ENCODE measurements around the gene HPSE.
A peak's percentile ranks its signal among the peaks of the same experiment; 100 is the strongest.
"Not testable (repeated sequence)": the region's sequence is repeated elsewhere in the genome, so short reads cannot be mapped to it uniquely, and the experiment has no call there.

HPSE gene

DNA sequence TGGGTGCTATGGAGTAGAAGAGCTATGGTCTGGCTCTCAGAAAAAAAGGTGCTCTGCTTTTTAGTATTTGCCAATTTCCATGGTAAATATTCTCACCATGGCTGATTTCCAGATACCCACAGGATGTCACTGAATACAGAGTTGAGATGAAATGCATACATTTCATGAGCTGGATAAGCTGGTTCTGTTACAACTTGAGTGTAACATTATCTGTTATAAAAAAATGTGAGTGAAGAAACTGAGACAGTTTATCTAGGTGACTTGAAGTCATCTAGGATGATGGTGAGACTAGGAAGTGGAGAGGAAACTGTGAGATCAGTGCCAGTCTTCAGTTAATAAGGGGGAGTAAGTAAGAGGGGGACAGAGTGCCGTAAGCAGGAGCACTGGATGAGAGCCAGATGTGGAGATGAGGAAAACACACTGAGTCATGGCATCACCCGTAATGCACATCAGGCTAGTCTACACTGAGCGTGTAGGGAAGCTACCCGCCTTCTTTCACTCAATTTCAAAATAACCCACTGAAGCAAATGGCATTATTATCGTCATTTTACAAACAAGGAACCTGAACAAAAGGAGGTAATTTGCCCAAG, 5.0 kb downstream of the HPSE start:
- no peak for DNase-seq

DNA sequence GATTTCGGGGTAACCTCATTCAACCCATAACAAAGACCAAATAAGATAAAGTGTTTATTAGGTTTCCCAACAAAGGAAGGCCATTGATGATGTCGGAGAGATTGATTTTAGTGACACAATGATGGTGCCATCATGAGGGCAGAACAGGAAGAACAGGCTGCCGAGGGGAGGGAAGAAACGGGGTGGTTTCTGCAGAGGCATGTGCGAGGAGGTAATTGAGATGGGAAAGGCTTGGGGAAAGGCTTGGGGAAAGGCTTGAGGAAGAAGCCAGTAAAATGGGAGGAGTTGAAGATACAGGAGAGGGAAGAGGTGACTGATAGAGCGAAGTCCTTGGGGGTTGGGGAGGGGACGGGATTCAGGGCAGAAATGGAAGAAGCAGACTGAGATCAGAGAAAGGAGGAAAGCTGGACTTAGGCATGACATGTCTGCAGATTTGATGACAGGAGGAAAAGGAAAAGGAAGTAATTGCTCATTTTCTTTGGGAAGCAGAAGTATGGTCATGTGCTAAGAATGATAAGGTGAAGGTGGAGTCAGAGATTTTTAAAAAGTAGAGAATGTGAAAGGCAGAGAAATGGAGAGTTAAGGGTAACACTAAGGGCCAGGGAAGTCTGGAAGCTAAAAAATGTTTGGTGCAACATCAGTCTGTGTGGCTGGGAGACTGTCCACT, 6.0 kb downstream of the HPSE start:
- no peak for DNase-seq

DNA sequence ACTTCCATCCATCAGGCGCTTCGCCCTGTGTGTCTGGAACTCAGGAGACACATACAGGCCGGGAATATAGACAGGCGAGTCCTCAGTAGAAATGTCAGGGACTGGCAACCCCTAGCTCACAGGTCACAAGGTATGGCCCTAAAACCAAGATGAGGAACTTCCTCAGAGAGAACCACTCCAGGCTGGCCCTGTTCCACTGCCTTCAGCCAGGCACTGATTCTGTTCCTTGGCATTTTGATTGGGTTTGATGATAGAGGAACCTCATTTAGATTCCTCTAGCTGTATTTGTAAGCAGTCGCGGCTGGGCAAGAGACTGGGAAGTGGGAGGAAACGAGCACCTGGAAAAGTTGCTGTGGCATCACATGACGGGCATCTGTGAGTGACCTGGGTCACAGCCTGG, 8.1 kb downstream of the HPSE start:
- no peak for DNase-seq

DNA sequence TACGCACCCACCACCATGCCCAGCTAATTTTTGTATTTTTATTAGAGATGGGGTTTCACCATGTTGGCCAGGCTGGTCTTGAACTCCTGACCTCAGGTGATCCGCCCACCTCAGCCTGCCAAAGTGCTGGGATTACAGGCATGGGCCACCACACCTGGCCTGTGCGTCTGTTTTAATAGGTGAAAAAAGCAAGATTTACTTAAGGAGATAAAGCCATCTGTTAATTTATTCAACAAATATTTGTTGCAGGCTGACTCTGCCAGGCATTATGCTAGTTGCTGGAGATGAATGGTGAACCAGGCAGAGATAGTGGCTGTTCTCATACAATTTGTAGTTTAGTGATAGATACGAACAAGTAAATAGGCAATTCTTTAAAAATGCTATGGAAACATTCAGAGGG, 9.3 kb downstream of the HPSE start:
- not testable (repeated sequence) for DNase-seq

DNA sequence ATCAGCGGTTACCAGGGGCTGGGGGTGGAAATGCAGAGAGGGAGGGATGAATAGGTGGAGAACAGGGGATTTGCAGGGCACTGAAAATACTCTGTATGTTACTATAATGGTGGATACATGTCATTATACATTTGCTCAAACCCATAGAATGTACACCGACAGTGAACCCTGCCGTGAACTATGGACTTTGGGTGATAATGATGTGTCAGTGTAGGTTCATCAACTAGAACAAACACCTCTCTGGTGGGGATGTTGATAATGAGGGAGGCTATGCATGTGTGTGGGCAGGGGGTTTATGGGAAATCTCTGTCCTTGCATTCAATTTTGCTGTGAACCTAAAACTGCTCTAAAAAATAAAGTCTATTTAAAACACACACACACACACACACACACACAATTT, 11.5 kb downstream of the HPSE start:
- DNase-seq, result no peak

DNA sequence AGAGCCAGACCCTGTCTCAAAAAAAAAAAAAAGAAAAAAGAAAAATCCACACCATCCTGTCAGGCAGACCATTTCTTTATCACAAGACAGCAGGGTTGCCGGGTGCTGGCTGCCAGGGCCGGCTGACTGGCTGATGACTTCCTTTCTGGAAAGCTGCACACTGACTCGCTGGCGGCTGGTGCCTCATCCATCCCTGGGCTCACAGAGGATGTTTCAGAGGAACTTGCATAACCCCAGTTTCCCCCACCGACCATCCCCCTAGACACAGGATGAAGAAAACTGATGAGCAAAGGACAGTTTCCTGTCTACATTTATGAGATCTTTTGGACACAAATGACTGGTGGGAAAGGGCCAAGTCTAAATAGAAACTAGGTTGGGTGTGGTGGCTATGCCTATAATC, 14.1 kb downstream of the HPSE start:
- DNase-seq, result no peak

DNA sequence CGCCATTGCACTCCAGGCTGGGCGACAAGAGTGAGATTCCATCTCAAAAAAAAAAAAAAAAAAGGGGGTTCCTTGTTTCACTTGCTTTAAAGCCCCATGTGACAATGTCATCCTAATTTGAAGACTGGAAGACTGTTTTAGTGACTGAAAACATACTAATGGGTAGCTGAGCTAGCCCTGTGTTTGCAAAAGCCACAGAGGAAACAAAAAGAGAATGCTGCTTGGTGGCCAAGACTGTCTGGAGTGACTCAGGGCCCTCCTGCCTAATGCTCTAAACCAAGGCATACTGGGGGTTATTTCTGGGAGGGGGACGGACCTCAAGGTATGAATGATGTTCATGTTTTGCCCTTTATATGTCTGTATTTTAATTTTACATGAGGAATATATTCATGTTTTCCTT, 16.0 kb downstream of the HPSE start:
- DNase-seq, result no peak

DNA sequence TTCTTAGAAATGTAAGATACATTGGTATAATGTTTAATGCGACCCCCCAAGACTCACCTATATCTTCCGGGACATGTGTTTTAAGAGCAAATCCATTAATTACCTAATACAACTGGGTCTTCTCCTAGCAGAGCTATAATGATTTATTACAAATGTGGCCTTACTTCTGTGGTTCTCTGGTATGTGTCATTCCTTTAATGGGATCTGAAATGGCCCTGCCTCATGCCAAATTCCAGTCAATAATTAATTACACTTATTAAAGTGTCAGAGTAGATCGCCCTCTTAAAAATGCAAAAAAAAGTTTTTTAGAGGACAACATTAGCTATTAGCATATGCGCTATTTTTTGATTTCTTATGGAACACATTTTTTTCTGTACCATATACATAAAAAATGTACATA, 17.0 kb downstream of the HPSE start:
- no peak for DNase-seq

DNA sequence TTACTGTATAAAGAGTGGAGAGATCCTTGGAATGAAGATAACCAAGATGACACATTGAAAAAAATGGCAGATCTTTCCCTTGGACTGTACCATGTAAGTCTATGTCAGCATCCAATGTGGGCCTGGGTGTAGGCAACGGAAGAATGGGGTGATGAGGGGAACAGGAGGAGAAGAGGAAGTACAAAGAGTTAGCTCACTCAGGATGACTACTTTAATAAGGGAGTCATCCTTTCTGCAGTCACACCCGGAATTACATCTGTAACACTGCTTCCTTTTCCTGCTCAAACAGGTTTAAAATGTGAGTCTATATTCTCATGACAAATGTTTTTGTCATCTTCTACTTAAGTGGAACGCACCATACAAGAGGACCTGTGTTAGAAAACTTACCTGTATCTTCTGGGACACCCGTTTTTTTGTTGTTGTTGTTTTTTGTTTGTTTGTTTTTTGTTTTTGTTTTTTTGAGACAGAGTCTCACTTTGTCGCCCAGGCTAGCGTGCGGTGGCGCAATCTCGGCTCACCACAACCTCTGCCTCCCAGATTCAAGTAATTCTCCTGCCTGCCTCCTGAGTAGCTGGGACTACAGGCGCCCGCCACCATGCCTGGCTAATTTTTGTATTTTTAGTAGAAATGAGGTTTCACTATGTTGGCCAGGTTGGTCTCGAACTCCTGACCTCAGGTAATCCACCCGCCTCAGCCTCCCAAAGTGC, 18.0 kb downstream of the HPSE start:
- no peak for DNase-seq

DNA sequence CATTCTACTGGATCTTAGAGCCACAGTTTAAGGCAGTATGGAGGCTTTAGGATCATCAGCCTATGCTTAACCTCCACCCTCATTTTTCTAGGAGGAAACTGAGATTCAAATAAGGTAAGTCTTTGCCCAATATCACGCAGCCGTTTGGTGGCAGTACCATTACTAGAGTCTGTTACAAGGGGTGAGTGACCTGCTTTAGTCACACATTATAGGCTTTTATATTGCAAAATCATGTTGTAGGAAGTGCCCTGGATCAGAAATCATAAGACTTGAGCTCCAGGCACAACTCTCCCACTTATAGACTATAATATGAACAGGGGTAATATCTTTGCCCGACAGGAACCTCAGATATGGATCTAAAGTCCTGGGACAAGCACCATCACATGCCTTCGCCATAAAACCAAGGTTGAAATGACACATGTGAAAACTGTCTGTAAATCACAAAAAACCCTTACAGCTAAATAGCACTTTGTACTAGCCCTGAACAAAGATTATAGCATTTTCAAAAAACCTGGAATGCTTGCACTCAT, 19.2 kb downstream of the HPSE start:
- DNase-seq, result no peak

DNA sequence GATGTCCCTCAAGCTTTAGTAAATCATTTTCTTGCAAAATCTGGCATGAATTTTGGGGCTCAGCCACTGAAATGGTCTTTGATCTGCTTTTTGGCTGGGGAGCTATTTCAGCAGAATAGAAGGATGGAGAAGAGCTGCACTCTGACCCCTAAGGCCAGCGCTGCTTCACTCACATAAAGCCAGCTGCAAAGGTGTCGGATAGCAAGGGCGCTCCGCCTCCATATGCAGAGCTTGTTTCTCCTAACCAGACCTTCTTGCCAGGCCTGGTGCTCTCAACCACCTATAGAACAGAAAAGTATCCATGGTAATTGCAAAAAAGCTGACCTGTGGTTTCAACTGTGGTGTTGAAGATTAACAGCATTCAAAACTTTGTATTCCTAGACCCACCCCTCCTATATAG, 26.0 kb downstream of the HPSE start:
- DNase-seq, result no peak

DNA sequence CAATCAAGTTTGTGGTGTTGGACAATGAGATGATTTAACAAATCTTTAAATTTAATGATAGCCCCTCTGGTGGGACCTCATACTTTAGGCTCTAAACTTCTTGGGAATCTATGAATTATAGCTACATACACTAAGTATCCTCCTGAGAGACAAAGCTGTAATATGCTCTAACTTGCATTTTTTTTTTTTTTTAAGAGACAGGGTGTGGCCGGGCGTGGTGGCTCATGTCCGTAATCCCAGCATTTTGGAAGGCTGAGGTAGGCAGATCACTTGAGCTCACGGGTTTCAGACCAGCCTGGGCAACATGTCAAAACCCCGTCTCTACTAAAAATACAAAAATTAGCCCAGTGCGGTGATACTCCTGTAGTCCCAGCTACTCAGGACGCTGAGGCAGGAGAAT, 26.7 kb downstream of the HPSE start:
- DNase-seq, result no peak

DNA sequence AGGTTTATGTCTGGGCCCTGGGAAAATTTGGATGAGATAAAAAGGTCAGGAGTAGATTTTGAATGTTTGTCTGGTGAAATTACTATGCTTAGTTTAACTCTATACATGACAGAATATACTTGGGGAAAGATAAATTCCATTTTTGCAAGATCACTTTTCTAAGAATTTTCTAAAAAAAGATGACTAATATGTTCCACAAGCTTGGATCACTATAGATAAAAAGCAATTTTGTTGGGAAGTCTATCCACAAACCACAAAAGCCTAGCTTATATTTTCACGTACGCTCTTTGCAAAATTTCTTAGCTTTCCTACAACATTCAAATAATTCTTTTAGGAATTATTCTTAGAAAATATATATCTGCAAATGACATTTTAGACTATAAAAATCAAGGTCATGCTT, 29.5 kb downstream of the HPSE start:
- no peak for DNase-seq

DNA sequence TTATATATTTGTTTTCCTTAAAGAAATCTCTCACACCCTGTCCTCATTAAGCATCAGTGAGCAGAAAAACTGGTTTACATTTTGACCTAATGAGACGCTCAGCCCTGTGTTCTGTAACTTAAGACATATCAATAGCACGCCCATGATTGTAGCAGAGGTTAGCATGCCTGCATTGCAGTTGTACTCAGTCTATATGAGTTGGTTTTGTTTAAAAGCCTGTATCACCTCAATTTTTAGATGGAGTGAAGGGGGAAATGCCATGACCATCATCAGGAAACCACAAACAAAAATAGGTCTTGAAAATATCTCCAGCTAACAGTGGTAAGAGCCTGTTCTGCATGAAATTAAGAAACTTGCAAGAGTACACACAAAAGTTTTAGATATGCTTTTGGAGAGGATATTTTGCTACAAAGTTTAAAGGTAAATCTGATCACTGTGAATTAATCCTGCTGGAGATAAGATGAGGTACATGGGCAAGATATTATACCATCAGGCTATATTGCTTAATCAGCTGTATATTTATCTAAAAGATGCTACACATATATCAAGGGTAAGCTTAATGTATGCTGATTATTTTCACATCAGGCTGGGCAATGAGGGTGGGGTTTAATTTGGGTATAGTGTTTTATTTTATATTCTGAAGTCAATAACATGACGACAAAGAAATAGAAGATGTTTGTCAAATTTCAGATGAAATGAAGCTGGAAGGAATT, 36.9 kb downstream of the HPSE start:
- DNase-seq, result no peak

DNA sequence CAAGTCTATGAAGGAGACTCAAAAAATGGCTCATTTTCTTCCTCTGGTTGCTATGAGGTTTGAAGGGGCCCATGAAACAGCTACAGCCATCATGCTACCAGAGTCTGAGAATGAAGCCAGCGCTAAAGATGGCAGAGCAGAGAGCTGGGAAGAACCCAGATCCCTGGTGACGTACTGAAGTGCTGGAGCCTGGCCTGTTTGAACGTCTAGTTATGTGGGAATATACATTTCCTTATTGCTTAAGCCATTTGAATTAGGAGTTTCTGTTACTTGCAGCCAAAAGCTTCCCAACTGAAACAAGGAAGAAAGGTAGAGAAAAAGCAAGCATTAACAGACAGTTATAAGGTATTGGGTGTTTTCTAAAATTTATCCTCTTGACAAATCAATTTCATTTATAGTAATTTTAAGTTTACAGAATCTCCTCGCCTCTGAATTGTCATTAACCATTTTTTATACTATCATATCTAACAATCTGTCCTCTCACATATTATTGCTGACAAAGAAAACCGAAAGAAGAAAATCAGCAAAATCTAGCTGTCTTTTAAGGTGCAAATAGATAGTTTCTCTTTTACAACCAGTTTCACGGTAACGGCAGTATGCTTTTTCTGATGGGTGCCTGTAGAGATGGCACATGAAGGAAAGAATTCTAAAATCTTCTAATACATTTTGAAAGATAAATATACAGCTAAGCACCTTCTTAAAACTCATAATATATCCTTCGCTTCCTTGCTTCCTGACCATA, 41.2 kb downstream of the HPSE start:
- no peak for DNase-seq

DNA sequence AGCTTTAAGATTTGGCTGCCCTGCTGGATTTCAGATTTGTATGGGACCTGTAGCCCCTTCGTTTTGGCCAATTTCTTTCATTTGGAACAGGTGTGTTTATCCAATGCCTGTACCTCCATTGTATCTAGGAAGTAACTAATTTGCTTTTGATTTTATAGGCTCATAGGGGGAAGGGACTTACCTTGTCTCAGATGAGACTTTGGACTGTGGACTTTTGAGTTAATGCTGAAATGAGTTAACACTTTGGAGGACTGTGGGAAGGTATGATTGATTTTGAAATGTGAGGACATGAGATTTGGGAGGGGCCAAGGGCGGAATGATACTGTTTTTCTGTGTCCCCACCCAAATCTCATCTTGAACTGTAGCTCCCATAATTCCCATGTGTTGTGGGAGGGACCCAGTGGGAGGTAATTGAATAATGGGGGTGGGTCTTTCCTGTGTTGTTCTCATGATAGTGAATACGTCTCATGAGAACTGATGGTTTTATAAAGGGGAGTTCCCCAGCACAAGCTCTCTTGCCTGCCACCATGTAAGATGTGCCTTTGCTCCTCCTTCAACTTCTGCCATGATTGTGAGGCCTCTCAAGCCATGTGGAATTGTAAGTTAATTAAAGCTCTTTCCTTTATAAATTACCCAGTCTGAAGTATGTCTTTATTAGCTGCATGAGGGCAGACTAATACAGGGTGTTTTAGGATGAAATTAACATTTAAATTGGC, 44.4 kb downstream of the HPSE start:
- DNase-seq, result not testable (repeated sequence)

DNA sequence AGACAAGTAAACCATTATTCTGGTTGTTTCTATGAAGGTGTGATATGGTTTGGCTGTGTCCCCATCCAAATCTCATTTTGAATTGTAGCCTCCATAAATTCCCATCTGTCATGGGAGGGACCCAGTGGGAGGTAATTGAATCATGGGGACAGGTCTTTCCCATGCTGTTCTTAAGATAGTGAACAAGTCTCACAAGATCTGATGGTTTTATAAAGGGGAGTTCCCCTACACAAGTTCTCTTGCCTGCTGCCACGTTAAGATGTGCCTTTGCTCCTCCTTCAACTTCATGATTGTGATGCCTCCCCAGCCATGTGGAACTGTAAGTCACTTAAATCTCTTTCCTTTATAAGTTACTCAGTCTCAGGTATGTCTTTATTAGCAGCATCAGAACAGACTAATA, 46.3 kb downstream of the HPSE start:
- DNase-seq, result not testable (repeated sequence)

DNA sequence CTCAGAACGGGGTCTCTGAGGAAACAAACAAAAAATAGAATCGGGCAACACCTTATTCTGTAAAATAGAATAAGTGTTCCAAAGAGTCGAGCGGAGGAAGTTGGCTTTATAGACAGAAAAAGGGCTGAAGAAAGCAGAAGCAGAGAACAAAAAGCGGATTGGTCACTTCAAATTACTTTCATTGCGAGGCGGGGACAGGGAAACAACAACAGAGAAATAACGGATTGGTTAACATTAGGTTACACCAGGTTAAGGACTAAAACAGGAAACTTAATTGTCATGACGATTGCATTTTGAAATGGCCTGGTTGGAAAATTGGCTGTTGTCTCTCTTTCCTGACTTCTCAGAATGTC, 49.6 kb downstream of the HPSE start:
- DNase-seq, result peak; percentile 17

DNA sequence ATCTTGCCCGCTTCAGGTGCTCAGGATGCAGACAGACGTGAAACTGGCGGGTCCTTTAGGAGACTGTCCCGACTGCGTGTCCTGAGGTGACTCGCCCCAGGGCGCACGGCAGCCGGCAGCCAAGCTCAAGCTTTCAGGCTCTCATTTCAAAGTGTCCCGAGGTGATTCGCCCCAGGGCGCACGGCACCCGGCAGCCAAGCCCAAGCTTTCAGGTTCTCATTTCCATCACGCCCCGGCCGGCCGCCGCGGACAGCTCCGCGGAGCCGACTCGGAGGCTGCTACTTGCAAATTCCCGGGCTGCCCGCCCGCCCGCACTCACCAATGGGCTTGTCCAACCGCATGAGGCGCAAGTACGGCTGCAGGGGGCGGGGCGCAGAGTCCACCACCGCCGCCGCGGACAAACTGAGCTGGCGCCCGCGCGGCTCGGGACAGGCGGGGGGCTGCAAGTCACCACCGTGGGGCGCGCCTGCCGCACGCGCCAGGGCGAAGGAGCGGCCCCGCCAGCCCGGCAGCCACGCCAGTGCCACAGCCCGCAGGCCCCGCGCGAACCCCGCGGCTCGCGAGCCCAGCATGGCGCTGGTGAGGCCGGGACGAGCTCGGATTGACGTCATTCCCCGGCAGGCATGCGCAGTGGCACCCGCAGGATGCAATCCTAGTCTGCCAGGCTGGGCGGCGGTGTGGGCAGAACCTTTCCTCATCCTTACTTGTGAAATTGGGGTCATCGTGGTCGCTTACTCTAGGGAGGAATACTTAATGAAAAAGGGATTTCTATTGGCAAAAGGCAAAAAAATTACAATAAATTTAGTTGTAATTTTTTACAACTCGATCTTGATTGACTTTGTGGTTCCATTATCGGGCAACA, 50.2 kb downstream of the HPSE start, which contains the start of gene COQ2:
Gene COQ2, minus strand, starts transcription at position 606 of the 862 bp plus-strand sequence. Its CDS starts 34 bp downstream, at position 572.
- DNase-seq, result peak; percentile 84

DNA sequence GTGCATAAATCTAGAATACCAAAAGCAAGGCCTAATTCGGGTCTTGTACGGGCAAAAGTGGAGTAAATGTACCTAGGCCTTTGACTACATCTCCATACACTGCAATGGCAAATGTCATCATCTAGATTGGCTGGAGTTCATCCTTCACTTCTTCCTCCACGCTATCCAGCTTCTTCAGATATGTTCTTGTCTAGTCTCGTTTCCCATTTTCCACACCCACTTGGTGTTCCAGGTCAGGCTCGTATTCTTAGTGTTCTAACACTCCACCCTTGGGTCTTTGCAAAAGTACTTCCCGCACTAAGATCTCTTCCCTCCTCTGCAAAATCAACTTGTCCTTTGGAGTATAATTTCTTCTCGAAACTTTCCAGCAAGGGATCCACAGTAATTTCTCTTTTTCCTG, 51.5 kb downstream of the HPSE start:
- DNase-seq, result no peak

DNA sequence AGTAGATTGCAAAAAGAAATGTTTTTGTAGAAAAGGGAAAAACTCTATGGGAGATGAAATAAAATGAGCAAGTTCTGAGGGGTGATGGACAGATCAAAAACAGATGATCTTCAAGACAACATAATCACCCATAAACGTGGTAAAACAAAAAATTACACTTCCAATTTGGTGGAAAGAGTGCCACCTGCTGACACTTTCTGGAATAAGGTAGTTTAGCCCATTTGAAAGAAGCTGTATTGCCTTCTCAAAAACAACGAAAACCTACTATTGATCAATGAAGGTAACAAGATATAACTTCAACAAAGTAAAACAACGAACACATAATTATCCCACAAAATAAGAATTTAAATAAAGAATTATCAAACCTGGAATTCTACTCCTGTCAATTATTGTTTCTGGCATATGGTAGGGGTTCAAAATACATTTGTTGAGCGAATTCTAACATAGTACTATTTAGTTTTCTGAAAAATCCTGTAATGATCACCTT, 52.6 kb downstream of the HPSE start:
- DNase-seq, result peak; percentile 12

Measured in NCI-H2029 (cell line).